Astrocyte of the spinal cord (primary cell): ENCODE results near the gene IFI44.

Experiments
- DNase-seq: peaks from one replicate; pipeline ENCODE4 v3.0.0; 2011; ENCODE audit warnings: low read depth, low spot score
- H3K4me3 ChIP-seq: 2 replicates; pipeline ENCODE4 v1.5.1; 2011; ENCODE audit warnings: low read depth, mild to moderate bottlenecking, low read length, moderate library complexity
- CTCF ChIP-seq: IDR thresholded peaks from 2 replicates; pipeline ENCODE4 v1.5.1; 2012; ENCODE audit warnings: low read depth, mild to moderate bottlenecking, low read length, inconsistent platforms
- in situ Hi-C: cut with HindIII; loops from 2 replicates; pipeline ENCODE4 v1.10.0; 2017; ENCODE audit warnings: low sequenced_read_pairs

Gene IFI44

GRCh38 chr1:78649628-78650027 lies at the start of gene IFI44:
Gene IFI44 (plus strand): TSS chr1:78649831. CDS start chr1:78650196, 365 bp downstream.
- in situ Hi-C loops: no loop called here
- peak; percentile 87 for DNase-seq
- no peak for TF ChIP-seq CTCF
- peak within 1 kb of the TSS; percentile 35 for H3K4me3 ChIP-seq

GRCh38 chr1:78601068-78601467 lies 48.6 kb upstream of the IFI44 start:
- DNase-seq: no peak
- in situ Hi-C loops: no loop called here
- no peak for TF ChIP-seq CTCF
- H3K4me3 ChIP-seq: no peak overlapping the region

GRCh38 chr1:78603206-78603605 lies 46.4 kb upstream of the IFI44 start:
- no peak overlapping the region for H3K4me3 ChIP-seq
- TF ChIP-seq CTCF: no peak
- in situ Hi-C loops: no loop called here
- DNase-seq: peak; percentile 12

GRCh38 chr1:78604643-78605042 lies 45.0 kb upstream of the IFI44 start:
- TF ChIP-seq CTCF: no peak
- DNase-seq: no peak
- in situ Hi-C loops: no loop called here
- no peak overlapping the region for H3K4me3 ChIP-seq

- H3K4me3 ChIP-seq: no peak overlapping the region
- TF ChIP-seq CTCF: no peak
- in situ Hi-C loops: no loop called here
- no peak for DNase-seq
These were observed 43.4 kb upstream of the IFI44 start for GRCh38 chr1:78606274-78606673.

- no peak overlapping the region for H3K4me3 ChIP-seq
- TF ChIP-seq CTCF: peak; percentile 39
- peak; percentile 61 for DNase-seq
- in situ Hi-C loops: no loop called here
These were observed 42.2 kb upstream of the IFI44 start for GRCh38 chr1:78607334-78607927.
